ENCODE measurements around the gene FAM131C.

DNA sequence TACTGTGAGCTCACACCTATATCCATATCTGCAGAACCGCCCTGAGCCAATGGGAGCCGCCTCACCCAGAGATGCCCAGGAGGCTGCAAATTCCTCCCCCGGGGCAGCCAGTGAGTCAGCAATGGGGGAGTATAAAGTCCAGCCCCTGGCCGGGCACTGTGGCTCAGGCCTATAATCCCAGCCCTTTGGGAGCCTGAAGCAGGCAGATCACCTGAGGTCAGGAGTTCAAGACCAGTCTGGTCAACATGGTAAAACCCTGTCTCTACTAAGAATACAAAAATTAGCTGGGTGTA, 34.9 kb downstream of the FAM131C start:
- TF ChIP-seq POLR2AphosphoS5 (IDR thresholded peaks at IDR 0.05; ENCODE audit: low read depth, low read length): no peak
- TF ChIP-seq TAF1 (IDR thresholded peaks at IDR 0.05; ENCODE audit: borderline replicate concordance, insufficient read depth, low read length): no peak
- no peak for TF ChIP-seq FOXP2 (optimal IDR thresholded peaks at IDR 0.05; ENCODE audit: borderline replicate concordance, extremely low read depth, extremely low read length, insufficient read depth)
- TF ChIP-seq, protein P1, sequence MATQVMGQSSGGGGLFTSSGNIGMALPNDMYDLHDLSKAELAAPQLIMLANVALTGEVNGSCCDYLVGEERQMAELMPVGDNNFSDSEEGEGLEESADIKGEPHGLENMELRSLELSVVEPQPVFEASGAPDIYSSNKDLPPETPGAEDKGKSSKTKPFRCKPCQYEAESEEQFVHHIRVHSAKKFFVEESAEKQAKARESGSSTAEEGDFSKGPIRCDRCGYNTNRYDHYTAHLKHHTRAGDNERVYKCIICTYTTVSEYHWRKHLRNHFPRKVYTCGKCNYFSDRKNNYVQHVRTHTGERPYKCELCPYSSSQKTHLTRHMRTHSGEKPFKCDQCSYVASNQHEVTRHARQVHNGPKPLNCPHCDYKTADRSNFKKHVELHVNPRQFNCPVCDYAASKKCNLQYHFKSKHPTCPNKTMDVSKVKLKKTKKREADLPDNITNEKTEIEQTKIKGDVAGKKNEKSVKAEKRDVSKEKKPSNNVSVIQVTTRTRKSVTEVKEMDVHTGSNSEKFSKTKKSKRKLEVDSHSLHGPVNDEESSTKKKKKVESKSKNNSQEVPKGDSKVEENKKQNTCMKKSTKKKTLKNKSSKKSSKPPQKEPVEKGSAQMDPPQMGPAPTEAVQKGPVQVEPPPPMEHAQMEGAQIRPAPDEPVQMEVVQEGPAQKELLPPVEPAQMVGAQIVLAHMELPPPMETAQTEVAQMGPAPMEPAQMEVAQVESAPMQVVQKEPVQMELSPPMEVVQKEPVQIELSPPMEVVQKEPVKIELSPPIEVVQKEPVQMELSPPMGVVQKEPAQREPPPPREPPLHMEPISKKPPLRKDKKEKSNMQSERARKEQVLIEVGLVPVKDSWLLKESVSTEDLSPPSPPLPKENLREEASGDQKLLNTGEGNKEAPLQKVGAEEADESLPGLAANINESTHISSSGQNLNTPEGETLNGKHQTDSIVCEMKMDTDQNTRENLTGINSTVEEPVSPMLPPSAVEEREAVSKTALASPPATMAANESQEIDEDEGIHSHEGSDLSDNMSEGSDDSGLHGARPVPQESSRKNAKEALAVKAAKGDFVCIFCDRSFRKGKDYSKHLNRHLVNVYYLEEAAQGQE (IDR thresholded peaks at IDR 0.05; ENCODE audit: insufficient read depth in 1 of 2, low read depth in 2 of 2, low read length in 2 of 2): no peak
